A673 (cell line): ENCODE measurements around the gene FAM120B.

Experiments used
- EZH2 ChIP-seq: fragments of 200-600 bp; sonication (generic); IDR thresholded peaks from 2 replicates; pipeline ENCODE4 v1.6.1; 2017; ENCODE audit warnings: borderline replicate concordance, low read depth, mild to moderate bottlenecking, mixed read lengths, antibody characterized with exemption, low read length; ENCODE audit not compliant: poor library complexity, severe bottlenecking
- TF ChIP-seq, protein P1 (sequence below): fragments of 300-800, 200-600 bp; sonication (generic); conservative IDR thresholded peaks from 2 replicates; pipeline ENCODE4 v1.5.1; 2017; ENCODE audit warnings: low read depth, mild to moderate bottlenecking, antibody characterized with exemption, low read length, moderate library complexity, mixed read lengths

DNA sequence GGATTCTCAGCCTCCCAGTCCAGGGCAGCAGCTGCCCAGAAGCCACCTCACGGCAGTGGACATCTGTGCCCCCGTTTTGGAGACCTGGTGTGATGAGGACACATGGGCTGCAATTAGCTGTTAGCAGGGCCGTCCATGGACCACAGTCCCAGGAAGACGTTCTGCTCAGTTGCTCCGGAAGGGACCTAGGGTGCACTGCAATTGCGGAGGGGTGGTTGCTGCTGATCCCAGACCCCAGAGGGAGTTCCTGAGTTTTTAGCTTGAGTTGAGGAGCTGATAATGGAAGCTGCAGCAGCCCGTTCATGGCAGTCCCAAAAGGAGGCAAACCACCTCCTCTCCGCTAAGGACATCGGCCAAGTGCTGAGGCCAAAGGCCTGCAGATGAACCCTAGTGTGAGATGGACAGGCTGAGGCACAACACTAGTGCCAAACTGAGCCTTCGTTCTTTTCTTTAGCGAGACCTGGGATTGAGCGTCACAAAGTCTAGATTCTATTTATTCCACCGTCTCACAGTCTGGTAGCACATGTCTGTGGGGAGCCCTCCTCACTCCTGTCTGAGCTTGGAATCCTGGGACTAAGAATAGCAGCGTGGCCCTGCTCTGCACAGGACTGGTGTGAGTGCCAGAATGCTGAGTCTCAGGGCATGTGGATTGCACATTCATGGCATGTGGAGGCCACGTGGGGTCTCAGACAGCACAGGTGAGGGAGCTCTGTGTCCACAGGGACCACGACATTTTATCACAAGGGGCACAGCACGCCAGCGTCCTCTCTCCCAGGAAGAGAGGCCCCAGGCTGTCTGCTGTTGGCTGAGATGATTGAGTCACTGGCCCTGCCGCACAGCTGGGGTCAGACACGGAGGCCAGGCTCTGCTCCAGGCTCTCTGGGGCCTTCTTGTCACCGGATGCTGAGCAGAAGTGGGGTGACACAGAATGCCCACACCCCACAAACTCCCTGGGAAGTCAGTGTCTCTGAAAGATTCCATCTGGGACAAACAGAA lies 133.1 kb downstream of the FAM120B start:
- TF ChIP-seq, protein P1, sequence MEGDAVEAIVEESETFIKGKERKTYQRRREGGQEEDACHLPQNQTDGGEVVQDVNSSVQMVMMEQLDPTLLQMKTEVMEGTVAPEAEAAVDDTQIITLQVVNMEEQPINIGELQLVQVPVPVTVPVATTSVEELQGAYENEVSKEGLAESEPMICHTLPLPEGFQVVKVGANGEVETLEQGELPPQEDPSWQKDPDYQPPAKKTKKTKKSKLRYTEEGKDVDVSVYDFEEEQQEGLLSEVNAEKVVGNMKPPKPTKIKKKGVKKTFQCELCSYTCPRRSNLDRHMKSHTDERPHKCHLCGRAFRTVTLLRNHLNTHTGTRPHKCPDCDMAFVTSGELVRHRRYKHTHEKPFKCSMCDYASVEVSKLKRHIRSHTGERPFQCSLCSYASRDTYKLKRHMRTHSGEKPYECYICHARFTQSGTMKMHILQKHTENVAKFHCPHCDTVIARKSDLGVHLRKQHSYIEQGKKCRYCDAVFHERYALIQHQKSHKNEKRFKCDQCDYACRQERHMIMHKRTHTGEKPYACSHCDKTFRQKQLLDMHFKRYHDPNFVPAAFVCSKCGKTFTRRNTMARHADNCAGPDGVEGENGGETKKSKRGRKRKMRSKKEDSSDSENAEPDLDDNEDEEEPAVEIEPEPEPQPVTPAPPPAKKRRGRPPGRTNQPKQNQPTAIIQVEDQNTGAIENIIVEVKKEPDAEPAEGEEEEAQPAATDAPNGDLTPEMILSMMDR, result no peak
- no peak for TF ChIP-seq EZH2
